Osteoblast (primary cell): Measurements from ENCODE around the gene NDUFB4. TPM values are rescaled to one million over a fixed set of nuclear protein-coding genes. Genes with fewer than 3 reads are reported as not detected.

Source experiments
- DNase-seq: peaks from one replicate; pipeline ENCODE4 v3.0.0; 2011; ENCODE audit warnings: low spot score, mixed read lengths; ENCODE audit not compliant: insufficient read length; ENCODE audit errors: missing footprints
- H2AFZ ChIP-seq: 2 replicates; pipeline ENCODE4 v1.6.0; 2011; ENCODE audit warnings: mild to moderate bottlenecking, low read length
- H3K27ac ChIP-seq: 2 replicates; pipeline ENCODE4 v1.5.1; 2011; ENCODE audit warnings: mild to moderate bottlenecking, low read depth, low read length, moderate library complexity
- H3K27me3 ChIP-seq: 2 replicates; pipeline ENCODE4 v1.6.0; 2012; ENCODE audit warnings: mild to moderate bottlenecking, control low read depth, inconsistent platforms, low read length, moderate library complexity; ENCODE audit not compliant: insufficient read depth
- H3K36me3 ChIP-seq: 2 replicates; pipeline ENCODE4 v1.5.1; 2011; ENCODE audit warnings: mild to moderate bottlenecking, low read length, control low read depth, moderate library complexity; ENCODE audit not compliant: insufficient read depth
- H3K4me1 ChIP-seq: 2 replicates; pipeline ENCODE4 v1.5.1; 2011; ENCODE audit warnings: mild to moderate bottlenecking, low read length, control low read depth, moderate library complexity; ENCODE audit not compliant: insufficient read depth
- H3K4me2 ChIP-seq: 2 replicates; pipeline ENCODE4 v1.6.0; 2011; ENCODE audit warnings: mild to moderate bottlenecking, low read length; ENCODE audit not compliant: insufficient read depth
- H3K4me3 ChIP-seq: fragments of 200-600 bp; sonication (generic); 3 replicates; pipeline ENCODE4 v1.5.1; 2012; ENCODE audit warnings: mild to moderate bottlenecking, low read length, inconsistent platforms; ENCODE audit not compliant: insufficient read depth
- H3K79me2 ChIP-seq: 2 replicates; pipeline ENCODE4 v1.6.0; 2012; ENCODE audit warnings: mild to moderate bottlenecking, low read length, control low read depth, inconsistent platforms; ENCODE audit not compliant: insufficient read depth
- H3K9me3 ChIP-seq: 2 replicates; pipeline ENCODE4 v1.5.1; 2011; ENCODE audit warnings: low read depth, low read length, control low read depth
- H4K20me1 ChIP-seq: 2 replicates; pipeline ENCODE4 v1.6.0; 2012; ENCODE audit warnings: mild to moderate bottlenecking, low read length, control low read depth; ENCODE audit not compliant: insufficient read depth
- CTCF ChIP-seq: IDR thresholded peaks from 2 replicates; pipeline ENCODE4 v1.5.1; 2011; ENCODE audit warnings: mild to moderate bottlenecking, low read depth, low read length, moderate library complexity; ENCODE audit errors: extremely low read depth
- total RNA-seq: library from RNA; depleted of rRNA; stranded (reverse); fragments of >200 nt; gene quantifications from 2 replicates; pipeline ENCODE4 v1.2.3, GENCODE V29; 2012

Gene NDUFB4
- total RNA-seq, result 38.4 and 40.7 TPM in 2 replicates

DNA sequence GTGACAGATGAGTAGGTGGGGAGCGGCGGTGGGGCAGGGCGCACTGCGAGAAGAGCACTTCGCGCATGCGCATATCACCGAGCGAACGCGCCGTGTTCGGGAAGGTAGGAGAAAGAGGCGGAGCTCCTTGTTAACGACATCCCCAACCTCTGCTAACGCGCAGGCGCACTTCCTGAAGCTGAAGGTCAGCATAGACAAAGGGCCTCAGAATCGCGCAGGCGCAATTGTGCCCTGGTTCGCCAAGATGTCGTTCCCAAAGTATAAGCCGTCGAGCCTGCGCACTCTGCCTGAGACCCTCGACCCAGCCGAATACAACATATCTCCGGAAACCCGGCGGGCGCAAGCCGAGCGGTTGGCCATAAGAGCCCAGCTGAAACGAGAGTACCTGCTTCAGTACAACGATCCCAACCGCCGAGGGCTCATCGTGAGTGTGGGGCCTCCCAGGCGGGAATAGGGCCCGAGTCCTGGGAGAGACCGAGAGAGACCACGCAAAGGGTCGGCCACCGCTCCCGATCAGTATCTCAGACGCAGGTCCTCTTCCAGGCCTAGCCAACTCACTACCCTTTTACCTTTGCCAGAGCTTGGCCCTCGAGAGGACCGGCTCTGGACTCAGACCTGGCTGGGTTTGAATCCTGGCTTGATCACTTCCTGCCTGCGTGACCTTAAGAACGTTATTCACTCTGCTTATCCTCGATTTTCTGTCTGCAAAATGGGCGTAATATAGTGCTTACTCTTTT is at the start of gene NDUFB4:
NDUFB4 (plus strand) TSS at position 221 of the 737 bp plus-strand sequence; CDS start at position 245, 24 bp downstream.
- peak; percentile 96 for DNase-seq
- Histone ChIP-seq H3K4me3 (peak within 1 kb of the TSS; percentile 96), H3K9me3 (no peaks in the 10 kb centered on the region), H3K27me3 (peaks cover 3% of the 10 kb centered on the region), H4K20me1 (no peaks in the 10 kb centered on the region), H3K4me1 (peaks cover 7% of the 10 kb centered on the region), H2AFZ (peak within 1 kb of the TSS; percentile 100), H3K79me2 (peaks cover 31% of the 10 kb centered on the region), H3K36me3 (peaks cover 17% of the 10 kb centered on the region), H3K4me2 (peak within 1 kb of the TSS; percentile 97), H3K27ac (peak within 1 kb of the TSS; percentile 94)
- no peak for TF ChIP-seq CTCF

DNA sequence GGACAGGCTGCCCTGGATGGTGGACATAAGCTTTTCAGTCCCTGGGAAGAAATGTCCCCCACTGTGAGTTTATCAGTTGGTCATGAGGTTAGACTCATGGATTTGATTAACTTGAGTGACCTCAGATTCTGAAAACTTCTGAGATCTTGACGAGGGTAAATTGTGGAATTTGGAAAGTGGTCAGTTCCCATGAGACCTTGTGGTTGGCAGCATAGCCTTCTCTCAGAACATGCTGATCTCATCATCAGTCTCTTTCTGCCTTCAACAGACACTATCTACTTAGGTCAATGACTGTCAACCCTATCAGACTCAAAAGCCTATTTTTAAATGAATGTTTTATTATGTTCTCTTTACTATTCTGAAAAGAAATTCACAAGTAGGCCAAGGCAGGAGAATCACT is 45.6 kb upstream of the NDUFB4 start:
- no peak for DNase-seq
- no peak overlapping the region for H3K4me3 ChIP-seq
- peaks cover 18% of the 10 kb centered on the region for H3K4me1 ChIP-seq
- no peaks in the 10 kb centered on the region for H3K36me3 ChIP-seq
- no peak overlapping the region for H2AFZ ChIP-seq
- no peaks in the 10 kb centered on the region for H4K20me1 ChIP-seq
- no peaks in the 10 kb centered on the region for H3K79me2 ChIP-seq
- H3K27ac ChIP-seq, result peak overlapping the region; percentile 9
- no peaks in the 10 kb centered on the region for H3K9me3 ChIP-seq
- no peak overlapping the region for H3K4me2 ChIP-seq
- H3K27me3 ChIP-seq, result no peaks in the 10 kb centered on the region
- no peak for TF ChIP-seq CTCF

- Histone ChIP-seq H3K9me3 (no peaks in the 10 kb centered on the region), H3K36me3 (no peaks in the 10 kb centered on the region), H3K4me3 (no peak overlapping the region), H3K27me3 (no peaks in the 10 kb centered on the region), H3K4me1 (peaks cover 24% of the 10 kb centered on the region), H3K27ac (no peak overlapping the region), H3K4me2 (no peak overlapping the region), H2AFZ (no peak overlapping the region), H3K79me2 (no peaks in the 10 kb centered on the region), H4K20me1 (no peaks in the 10 kb centered on the region)
- DNase-seq, result no peak
- no peak for TF ChIP-seq CTCF
Observed at GRCh38 chr3:120552184-120553172, 43.7 kb upstream of the NDUFB4 start.
